HEK293 (cell line): ENCODE data around the gene PDZRN4.

Experiments
- REPIN1 ChIP-seq: fragments of 450-650 bp; formaldehyde crosslinking; IDR thresholded peaks from 2 replicates; pipeline ENCODE4 v1.5.1; 2017; ENCODE audit warnings: missing biosample characterization, missing genetic modification characterization, low read depth
- ZNF174 ChIP-seq: fragments of 450-650 bp; formaldehyde crosslinking; IDR thresholded peaks from 2 replicates; pipeline ENCODE4 v1.5.0; 2017; ENCODE audit warnings: missing biosample characterization, mild to moderate bottlenecking, missing genetic modification characterization
- ZNF274 ChIP-seq, 2 experiments: fragments of 200-500 bp in 1 of 2; fragments of 450-650 bp in 1 of 2; sonication (Bioruptor generic) in 1 of 2; formaldehyde crosslinking in 1 of 2; IDR thresholded peaks; 2 replicates each; pipeline versions ENCODE4 v1.5.1 to v1.6.1; 2014 to 2016; ENCODE audit warnings: borderline replicate concordance in 1 of 2, inconsistent platforms in 1 of 2, low read length in 1 of 2, missing biosample characterization in 1 of 2, missing genetic modification characterization in 1 of 2
- ZNF629 ChIP-seq: fragments of 450-650 bp; formaldehyde crosslinking; IDR thresholded peaks from 2 replicates; pipeline ENCODE4 v1.5.1; 2017; ENCODE audit warnings: missing biosample characterization, missing genetic modification characterization
- ZNF747 ChIP-seq: fragments of 450-650 bp; formaldehyde crosslinking; IDR thresholded peaks from 2 replicates; pipeline ENCODE4 v1.5.1; 2016; ENCODE audit warnings: missing biosample characterization, missing genetic modification characterization
- ZNF777 ChIP-seq: fragments of 450-650 bp; formaldehyde crosslinking; IDR thresholded peaks from 2 replicates; pipeline ENCODE4 v1.5.1; 2017; ENCODE audit warnings: missing biosample characterization, missing genetic modification characterization, borderline replicate concordance
- ZNF785 ChIP-seq: fragments of 450-650 bp; formaldehyde crosslinking; IDR thresholded peaks from 2 replicates; pipeline ENCODE4 v1.5.1; 2016; ENCODE audit warnings: missing biosample characterization, missing genetic modification characterization
- TF ChIP-seq, protein P1 (sequence below): fragments of 450-650 bp; formaldehyde crosslinking; IDR thresholded peaks from 2 replicates; pipeline ENCODE4 v1.5.1; 2016; ENCODE audit warnings: missing biosample characterization, missing genetic modification characterization
- TF ChIP-seq, protein P2 (sequence below): fragments of 450-650 bp; formaldehyde crosslinking; IDR thresholded peaks from 2 replicates; pipeline ENCODE4; 2016; ENCODE audit warnings: missing biosample characterization, missing genetic modification characterization
- TF ChIP-seq, protein P3 (sequence below): fragments of 450-650 bp; formaldehyde crosslinking; optimal IDR thresholded peaks from 2 replicates; pipeline ENCODE3; 2016; ENCODE audit warnings: missing biosample characterization, mild to moderate bottlenecking, missing genetic modification characterization
- TF ChIP-seq, protein P4 (sequence below): fragments of 450-650 bp; formaldehyde crosslinking; IDR thresholded peaks from 2 replicates; pipeline ENCODE4 v1.5.1; 2016; ENCODE audit warnings: missing biosample characterization, missing genetic modification characterization
- TF ChIP-seq, protein P5 (sequence below): fragments of 450-650 bp; formaldehyde crosslinking; IDR thresholded peaks from 2 replicates; pipeline ENCODE4 v1.5.1; 2016; ENCODE audit warnings: missing biosample characterization, missing genetic modification characterization, borderline replicate concordance
- TF ChIP-seq, protein P6 (sequence below): fragments of 450-650 bp; formaldehyde crosslinking; IDR thresholded peaks from 2 replicates; pipeline ENCODE4 v1.5.1; 2016; ENCODE audit warnings: missing biosample characterization, missing genetic modification characterization

DNA sequence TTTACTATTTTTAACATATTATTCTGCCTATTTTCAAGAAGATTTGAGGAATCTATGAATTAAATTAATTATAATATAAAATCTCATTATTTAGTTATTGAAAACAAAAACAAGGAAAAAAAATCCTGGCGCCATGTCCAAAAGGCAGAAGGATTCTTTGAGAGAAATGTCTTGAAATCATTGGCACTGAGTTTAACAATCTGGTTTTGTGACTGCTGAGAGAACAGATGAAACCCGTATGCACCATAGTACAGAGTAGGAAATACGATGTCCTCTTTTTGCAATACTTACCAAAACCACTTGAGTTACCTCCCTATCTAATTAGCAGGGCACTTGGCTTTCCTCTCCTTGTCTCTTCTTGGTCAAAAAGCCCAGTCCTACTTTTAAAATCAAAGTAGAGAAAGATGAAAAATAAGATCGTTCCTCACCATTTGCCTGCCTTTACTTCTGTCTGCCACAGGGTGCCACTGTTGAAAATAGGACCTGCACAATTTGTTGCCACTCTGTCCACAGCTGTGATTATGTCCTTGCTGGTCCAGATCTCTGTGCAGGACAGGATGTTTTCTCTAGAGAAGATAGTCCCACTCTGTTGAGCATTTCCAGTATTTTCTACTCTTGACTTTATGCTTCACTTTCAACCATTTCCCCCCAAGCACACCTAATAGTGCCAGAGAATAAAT, 179.7 kb downstream of the PDZRN4 start:
- TF ChIP-seq ZNF777 (tag by site-specific recombination) (no peak), REPIN1 (tag by site-specific recombination) (no peak), ZNF274 (IDR thresholded peaks at IDR 0.05; ENCODE audit: low read length) (no peak), ZNF274 (tag by site-specific recombination; IDR thresholded peaks at IDR 0.05; ENCODE audit: borderline replicate concordance) (no peak), ZNF747 (tag by site-specific recombination) (no peak), ZNF174 (tag by site-specific recombination) (no peak), ZNF785 (tag by site-specific recombination) (no peak), ZNF629 (no peak)
- TF ChIP-seq, protein P1, sequence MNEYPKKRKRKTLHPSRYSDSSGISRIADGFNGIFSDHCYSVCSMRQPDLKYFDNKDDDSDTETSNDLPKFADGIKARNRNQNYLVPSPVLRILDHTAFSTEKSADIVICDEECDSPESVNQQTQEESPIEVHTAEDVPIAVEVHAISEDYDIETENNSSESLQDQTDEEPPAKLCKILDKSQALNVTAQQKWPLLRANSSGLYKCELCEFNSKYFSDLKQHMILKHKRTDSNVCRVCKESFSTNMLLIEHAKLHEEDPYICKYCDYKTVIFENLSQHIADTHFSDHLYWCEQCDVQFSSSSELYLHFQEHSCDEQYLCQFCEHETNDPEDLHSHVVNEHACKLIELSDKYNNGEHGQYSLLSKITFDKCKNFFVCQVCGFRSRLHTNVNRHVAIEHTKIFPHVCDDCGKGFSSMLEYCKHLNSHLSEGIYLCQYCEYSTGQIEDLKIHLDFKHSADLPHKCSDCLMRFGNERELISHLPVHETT (tag by site-specific recombination) = no peak
- TF ChIP-seq, protein P2, sequence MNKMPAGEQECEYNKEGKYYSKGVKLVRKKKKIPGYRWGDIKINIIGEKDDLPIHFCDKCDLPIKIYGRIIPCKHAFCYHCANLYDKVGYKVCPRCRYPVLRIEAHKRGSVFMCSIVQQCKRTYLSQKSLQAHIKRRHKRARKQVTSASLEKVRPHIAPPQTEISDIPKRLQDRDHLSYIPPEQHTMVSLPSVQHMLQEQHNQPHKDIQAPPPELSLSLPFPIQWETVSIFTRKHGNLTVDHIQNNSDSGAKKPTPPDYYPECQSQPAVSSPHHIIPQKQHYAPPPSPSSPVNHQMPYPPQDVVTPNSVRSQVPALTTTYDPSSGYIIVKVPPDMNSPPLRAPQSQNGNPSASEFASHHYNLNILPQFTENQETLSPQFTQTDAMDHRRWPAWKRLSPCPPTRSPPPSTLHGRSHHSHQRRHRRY = no peak
- TF ChIP-seq, protein P3, sequence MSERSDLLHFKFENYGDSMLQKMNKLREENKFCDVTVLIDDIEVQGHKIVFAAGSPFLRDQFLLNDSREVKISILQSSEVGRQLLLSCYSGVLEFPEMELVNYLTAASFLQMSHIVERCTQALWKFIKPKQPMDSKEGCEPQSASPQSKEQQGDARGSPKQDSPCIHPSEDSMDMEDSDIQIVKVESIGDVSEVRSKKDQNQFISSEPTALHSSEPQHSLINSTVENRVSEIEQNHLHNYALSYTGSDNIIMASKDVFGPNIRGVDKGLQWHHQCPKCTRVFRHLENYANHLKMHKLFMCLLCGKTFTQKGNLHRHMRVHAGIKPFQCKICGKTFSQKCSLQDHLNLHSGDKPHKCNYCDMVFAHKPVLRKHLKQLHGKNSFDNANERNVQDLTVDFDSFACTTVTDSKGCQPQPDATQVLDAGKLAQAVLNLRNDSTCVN (tag by site-specific recombination) = no peak
- TF ChIP-seq, protein P4, sequence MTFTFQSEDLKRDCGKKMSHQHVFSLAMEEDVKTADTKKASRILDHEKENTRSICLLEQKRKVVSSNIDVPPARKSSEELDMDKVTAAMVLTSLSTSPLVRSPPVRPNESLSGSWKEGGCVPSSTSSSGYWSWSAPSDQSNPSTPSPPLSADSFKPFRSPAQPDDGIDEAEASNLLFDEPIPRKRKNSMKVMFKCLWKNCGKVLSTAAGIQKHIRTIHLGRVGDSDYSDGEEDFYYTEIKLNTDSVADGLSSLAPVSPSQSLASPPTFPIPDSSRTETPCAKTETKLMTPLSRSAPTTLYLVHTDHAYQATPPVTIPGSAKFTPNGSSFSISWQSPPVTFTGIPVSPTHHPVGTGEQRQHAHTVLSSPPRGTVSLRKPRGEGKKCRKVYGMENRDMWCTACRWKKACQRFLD = no peak
- TF ChIP-seq, protein P5, sequence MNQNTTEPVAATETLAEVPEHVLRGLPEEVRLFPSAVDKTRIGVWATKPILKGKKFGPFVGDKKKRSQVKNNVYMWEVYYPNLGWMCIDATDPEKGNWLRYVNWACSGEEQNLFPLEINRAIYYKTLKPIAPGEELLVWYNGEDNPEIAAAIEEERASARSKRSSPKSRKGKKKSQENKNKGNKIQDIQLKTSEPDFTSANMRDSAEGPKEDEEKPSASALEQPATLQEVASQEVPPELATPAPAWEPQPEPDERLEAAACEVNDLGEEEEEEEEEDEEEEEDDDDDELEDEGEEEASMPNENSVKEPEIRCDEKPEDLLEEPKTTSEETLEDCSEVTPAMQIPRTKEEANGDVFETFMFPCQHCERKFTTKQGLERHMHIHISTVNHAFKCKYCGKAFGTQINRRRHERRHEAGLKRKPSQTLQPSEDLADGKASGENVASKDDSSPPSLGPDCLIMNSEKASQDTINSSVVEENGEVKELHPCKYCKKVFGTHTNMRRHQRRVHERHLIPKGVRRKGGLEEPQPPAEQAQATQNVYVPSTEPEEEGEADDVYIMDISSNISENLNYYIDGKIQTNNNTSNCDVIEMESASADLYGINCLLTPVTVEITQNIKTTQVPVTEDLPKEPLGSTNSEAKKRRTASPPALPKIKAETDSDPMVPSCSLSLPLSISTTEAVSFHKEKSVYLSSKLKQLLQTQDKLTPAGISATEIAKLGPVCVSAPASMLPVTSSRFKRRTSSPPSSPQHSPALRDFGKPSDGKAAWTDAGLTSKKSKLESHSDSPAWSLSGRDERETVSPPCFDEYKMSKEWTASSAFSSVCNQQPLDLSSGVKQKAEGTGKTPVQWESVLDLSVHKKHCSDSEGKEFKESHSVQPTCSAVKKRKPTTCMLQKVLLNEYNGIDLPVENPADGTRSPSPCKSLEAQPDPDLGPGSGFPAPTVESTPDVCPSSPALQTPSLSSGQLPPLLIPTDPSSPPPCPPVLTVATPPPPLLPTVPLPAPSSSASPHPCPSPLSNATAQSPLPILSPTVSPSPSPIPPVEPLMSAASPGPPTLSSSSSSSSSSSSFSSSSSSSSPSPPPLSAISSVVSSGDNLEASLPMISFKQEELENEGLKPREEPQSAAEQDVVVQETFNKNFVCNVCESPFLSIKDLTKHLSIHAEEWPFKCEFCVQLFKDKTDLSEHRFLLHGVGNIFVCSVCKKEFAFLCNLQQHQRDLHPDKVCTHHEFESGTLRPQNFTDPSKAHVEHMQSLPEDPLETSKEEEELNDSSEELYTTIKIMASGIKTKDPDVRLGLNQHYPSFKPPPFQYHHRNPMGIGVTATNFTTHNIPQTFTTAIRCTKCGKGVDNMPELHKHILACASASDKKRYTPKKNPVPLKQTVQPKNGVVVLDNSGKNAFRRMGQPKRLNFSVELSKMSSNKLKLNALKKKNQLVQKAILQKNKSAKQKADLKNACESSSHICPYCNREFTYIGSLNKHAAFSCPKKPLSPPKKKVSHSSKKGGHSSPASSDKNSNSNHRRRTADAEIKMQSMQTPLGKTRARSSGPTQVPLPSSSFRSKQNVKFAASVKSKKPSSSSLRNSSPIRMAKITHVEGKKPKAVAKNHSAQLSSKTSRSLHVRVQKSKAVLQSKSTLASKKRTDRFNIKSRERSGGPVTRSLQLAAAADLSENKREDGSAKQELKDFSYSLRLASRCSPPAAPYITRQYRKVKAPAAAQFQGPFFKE (tag by site-specific recombination) = no peak
- TF ChIP-seq, protein P6, sequence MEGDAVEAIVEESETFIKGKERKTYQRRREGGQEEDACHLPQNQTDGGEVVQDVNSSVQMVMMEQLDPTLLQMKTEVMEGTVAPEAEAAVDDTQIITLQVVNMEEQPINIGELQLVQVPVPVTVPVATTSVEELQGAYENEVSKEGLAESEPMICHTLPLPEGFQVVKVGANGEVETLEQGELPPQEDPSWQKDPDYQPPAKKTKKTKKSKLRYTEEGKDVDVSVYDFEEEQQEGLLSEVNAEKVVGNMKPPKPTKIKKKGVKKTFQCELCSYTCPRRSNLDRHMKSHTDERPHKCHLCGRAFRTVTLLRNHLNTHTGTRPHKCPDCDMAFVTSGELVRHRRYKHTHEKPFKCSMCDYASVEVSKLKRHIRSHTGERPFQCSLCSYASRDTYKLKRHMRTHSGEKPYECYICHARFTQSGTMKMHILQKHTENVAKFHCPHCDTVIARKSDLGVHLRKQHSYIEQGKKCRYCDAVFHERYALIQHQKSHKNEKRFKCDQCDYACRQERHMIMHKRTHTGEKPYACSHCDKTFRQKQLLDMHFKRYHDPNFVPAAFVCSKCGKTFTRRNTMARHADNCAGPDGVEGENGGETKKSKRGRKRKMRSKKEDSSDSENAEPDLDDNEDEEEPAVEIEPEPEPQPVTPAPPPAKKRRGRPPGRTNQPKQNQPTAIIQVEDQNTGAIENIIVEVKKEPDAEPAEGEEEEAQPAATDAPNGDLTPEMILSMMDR = no peak
